ENCODE results near the gene SDF2L1.

- TF ChIP-seq CTCF (IDR thresholded peaks at IDR 0.05), result no peak
- TF ChIP-seq EZH2 (IDR thresholded peaks at IDR 0.05), result no peak
- TF ChIP-seq EZH2phosphoT487 (IDR thresholded peaks at IDR 0.05), result no peak
These were observed 46.2 kb downstream of the SDF2L1 start for GRCh38 chr22:21688341-21688705.

All from neural progenitor cell (in vitro differentiated cells).